ENCODE measurements around the gene RASGRF1.

GRCh38 chr15:79091204-79091867 is 756 bp upstream of the RASGRF1 start:
- TF ChIP-seq CTCF (conservative IDR thresholded peaks at IDR 0.05; ENCODE audit: low read length) (no peak), EZH2phosphoT487 (IDR thresholded peaks at IDR 0.05; ENCODE audit: borderline replicate concordance) (no peak)
